Limb (tissue), 2 donors: ENCODE results near the gene XPOT.
A peak's percentile ranks its signal among the peaks of the same experiment; 100 is the strongest.
"Not testable (repeated sequence)": the region's sequence is repeated elsewhere in the genome, so short reads cannot be mapped to it uniquely, and the experiment has no call there.

Experiments
- DNase-seq, 2 donors: peaks; one replicate each; pipeline ENCODE4 v3.0.0-alpha.2; 2016; ENCODE audit errors: extremely low spot score in 2 of 2

Gene XPOT, protein sequence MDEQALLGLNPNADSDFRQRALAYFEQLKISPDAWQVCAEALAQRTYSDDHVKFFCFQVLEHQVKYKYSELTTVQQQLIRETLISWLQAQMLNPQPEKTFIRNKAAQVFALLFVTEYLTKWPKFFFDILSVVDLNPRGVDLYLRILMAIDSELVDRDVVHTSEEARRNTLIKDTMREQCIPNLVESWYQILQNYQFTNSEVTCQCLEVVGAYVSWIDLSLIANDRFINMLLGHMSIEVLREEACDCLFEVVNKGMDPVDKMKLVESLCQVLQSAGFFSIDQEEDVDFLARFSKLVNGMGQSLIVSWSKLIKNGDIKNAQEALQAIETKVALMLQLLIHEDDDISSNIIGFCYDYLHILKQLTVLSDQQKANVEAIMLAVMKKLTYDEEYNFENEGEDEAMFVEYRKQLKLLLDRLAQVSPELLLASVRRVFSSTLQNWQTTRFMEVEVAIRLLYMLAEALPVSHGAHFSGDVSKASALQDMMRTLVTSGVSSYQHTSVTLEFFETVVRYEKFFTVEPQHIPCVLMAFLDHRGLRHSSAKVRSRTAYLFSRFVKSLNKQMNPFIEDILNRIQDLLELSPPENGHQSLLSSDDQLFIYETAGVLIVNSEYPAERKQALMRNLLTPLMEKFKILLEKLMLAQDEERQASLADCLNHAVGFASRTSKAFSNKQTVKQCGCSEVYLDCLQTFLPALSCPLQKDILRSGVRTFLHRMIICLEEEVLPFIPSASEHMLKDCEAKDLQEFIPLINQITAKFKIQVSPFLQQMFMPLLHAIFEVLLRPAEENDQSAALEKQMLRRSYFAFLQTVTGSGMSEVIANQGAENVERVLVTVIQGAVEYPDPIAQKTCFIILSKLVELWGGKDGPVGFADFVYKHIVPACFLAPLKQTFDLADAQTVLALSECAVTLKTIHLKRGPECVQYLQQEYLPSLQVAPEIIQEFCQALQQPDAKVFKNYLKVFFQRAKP

DNA sequence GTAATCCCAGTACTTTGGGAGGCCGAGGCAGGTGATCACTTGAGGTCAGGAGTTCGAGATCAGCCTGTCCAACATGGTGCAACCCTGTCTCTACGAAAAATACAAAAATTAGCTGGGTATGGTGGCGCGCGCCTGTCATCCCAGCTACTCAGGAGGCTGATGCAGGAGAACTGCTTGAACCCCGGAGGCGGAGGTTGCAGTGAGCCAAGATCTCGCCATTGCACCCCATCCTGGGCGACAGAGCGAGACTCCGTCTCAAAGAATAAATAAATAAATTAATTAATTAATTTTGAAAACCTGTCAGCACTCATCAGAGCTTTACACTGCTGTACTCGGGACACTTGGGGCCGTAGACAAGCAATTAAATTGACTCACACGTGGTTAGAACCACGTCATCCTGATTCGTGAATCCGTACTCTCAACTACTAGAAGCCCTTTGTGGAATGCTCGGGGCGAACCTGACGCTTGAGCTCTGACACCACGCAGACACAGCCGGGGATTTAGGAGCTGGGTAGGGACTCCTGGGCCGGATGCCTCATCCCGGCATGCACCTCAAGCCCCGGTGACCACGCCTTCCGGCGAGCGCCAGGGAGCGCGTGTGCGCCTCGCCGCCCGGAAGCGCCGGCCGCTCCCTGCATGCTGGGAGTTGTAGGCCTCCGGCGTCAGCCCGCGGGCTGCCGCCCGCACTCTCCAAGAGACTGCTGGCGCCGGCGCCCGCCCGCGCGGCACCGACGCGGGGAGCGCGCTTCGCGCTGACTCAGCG, at the start of gene XPOT:
Gene XPOT, plus strand, starts transcription at position 686 of the 763 bp plus-strand sequence. CDS start 5,644 bp downstream, outside the sequence.
- DNase-seq, result peak; percentile 96

GRCh38 chr12:64356209-64356608, 48.0 kb upstream of the XPOT start:
- DNase-seq, result not testable (repeated sequence)

GRCh38 chr12:64361173-64361572, 43.0 kb upstream of the XPOT start:
- DNase-seq, result not testable (repeated sequence)

DNA sequence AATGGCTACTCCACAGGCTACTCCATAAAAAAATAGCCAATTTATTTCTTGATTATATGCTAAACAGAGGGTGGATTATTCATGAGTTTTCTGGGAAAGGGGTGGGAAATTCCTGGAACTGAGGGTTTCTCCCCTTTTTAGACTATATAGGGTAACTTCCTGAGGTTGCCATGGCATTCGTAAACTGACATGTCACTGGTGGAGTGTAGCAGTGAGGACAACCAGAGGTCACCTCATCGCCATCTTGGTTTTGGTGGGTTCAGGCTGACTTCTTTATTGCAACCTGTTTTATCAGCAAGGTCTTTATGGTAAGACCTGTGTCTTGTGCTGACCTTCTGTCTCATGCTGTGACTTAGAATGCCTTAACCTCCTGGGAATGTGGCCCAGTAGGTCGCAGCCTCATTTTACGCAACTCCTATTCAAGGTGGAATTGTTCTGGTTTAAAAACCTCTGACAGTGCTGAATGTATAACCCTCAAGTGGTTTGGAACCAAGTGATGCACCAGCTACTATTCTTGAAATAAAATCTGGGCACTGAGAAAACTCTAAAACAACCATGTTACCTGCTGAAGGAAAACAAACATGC, 41.4 kb upstream of the XPOT start:
- DNase-seq, result no peak

DNA sequence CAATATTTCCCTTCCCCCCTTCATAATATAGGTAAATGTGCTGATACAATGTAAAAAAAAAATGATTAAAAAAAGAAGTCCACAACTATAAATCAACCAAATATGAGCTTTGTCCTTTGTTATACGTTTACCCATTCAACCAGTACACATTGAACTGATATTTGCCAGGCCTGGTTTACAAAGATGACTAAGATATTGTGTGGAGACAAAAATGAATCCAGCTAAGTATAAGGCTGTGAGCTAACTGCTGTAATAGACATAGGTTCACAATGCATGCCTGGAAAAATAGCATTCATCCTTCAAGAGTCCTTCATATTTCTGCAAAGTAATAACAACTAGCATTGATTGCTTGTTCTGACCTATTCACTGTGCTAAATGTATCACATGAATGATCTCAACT, 20.5 kb upstream of the XPOT start:
- DNase-seq, result no peak

GRCh38 chr12:64385019-64385418, 19.2 kb upstream of the XPOT start:
- DNase-seq, result no peak

GRCh38 chr12:64385468-64385867, 18.7 kb upstream of the XPOT start:
- no peak for DNase-seq

DNA sequence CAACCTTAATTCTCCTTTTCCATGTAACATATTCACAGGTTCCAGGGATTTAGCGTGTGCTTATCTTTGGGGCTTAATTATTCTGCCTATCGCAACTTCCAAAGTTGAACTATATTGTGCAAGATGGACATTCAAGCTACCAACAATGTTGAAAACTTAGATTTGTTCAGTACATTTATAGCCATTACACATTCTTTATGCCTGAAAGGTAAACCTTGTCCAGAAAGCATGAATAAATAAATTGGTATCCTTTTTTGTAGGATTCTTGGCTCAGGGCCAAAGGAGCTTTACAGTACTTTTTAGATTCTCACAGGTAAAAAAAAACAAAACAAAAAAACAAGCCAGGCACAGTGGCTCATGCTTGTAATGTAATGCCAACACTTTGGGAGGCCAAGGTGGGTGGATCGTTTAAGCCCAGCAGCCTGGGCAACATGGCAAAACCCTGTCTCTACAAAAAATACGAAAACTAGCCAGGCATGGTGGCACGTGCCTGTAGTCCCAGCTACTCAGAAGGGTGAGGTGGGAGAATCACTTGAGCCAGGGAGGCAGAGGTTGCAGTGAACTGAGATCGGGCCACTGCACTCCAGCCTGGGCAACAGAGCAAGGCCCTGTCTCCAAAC, 16.9 kb upstream of the XPOT start:
- DNase-seq, result no peak

- no peak for DNase-seq
These were observed 15.0 kb upstream of the XPOT start for GRCh38 chr12:64389154-64389553.

DNA sequence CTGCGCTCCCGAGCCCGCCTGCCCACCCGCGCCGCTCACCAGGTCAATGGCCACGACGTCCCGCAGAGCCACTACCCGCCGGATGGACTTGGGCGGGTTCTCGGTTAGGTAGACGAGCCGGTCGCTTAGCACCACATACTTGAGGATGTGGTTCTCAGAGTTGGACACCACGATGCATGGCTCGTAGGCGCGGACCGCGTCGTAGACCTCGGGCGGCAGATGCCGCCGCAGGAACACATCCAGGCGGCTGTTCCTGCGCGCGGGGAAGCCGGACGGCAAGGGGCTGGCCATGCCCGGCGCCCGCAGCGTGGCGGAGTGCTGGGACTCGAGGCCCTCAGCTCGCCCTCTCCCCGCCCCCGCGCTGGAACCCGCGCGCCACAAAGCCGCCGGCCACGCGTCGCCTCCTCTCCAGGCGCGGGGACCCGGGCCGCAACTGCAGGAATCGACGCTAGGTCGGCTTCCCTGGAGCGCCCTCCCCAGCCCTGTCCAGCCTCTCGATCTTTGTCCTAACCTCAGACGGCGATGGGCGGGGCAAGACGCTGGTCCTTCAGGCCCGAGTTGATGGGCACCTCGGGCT, 13.8 kb upstream of the XPOT start, which contains the start of gene C12orf56:
Gene C12orf56, minus strand, starts transcription at position 484 of the 577 bp plus-strand sequence. Its CDS starts 193 bp downstream, at position 291.
- DNase-seq, result peak in 1 of 2 donors; percentile 48

- DNase-seq, result no peak
These were observed 12.0 kb upstream of the XPOT start for GRCh38 chr12:64392221-64392620.

DNA sequence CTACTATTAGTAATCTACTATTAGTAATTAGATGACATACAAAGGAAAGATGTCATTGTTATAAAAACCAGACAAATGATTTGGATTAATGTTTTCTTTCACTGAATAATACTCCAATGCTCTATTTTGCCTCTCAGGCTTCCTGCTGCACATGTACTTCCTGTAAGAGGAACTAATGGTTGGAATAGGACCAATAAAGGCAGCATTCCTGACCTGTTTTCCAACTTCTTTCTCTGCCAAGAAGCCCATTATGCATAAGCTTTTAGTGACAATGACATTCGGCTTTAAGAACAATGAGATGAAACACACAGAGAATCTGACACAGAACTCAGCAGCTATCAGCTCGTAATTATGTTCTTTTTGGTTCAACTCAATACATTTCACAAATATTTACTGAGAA, 8.5 kb upstream of the XPOT start:
- DNase-seq, result no peak

DNA sequence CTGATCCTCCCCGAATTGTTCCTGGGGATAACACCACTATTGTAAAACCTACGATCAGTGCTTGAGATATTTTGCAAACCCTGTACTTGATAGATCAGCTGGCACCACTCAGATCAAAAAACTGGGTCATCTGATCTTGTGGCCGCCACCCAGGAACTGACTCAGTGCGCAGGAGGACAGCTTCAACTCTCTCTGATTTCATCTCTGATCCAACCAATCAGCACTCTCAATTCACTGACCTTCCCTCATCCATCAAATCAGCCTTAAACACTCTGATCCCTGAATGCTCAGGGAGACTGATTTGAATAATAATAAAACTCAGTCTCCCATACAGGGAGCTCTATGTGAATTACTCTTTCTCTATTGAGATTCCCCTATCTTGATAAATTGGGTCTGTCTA, 4.2 kb upstream of the XPOT start:
- no peak for DNase-seq

DNA sequence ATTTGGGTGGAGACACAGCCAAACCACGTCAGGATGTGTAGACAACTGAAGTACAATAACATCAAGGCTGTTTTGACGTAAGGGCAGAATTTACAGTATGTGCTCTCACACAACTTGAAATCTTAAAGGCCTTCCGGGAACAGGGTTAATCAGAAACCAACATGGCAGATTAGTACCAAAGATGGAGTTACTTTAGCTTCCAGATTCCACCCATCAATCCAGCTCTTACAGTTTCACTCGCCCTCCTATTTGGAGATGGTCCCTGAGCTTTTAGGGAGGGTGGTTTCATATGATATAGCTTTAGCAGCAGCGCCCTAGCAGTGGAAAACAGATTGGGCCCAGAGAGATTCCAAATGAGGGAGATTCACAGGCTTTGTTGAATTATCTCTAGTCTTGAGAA, 2.0 kb upstream of the XPOT start:
- no peak for DNase-seq

- peak in 1 of 2 donors; percentile 43 for DNase-seq
These were observed 471 bp downstream of the XPOT start for GRCh38 chr12:64404470-64405256.

GRCh38 chr12:64407342-64408223, 3.4 kb downstream of the XPOT start:
- no peak for DNase-seq

DNA sequence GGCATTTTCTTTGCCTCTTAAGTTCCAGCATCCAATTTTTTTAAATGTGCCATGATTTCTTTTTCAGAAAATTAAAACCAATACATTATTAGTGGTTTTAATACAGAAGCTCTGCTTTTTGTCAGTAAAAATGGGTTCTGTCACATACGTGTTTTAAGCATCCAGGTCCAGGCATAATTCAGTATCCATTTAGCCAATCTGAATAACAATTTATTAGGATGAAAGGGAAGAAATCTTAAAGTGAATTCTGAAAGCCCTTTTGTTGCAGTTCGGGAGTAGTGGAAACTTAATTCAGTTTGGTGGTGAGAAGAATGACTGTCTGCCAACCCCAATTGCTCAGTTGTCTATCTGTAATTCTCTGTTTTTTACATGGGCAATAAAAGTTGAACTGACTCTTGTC, 7.2 kb downstream of the XPOT start:
- DNase-seq, result no peak

DNA sequence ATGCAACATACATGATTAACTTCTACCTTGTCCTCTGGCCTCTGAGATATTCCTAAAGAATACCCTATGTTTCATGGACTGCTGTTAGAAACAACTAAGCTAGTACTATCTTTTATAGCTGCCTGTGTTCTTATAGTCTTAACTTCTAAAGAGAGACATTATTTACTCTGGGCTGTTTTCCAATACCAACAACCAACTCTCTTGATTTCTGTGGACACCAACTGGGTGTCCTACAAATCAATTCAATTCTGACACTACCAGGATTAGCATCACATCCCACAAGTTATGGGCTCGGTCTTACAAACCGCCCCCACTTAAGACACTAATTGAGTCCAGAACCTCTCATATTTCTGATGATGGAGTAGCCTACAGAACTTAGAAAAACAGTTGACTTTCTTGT, 8.3 kb downstream of the XPOT start:
- DNase-seq, result no peak
